GM12891 (cell line): ENCODE results near the gene DNAJC4.

Experiments used
- POLR2A ChIP-seq: IDR thresholded peaks from 2 replicates; pipeline ENCODE4 v1.6.1; 2011; ENCODE audit warnings: low read depth, low read length, control low read depth
- POLR2AphosphoS5 ChIP-seq: IDR thresholded peaks from 2 replicates; pipeline ENCODE4 v1.6.1; 2011; ENCODE audit warnings: low read depth, low read length, control low read depth
- SPI1 ChIP-seq: IDR thresholded peaks from 2 replicates; pipeline ENCODE4 v1.6.1; 2011; ENCODE audit warnings: low read depth, low read length, control low read depth
- TAF1 ChIP-seq: IDR thresholded peaks from 2 replicates; pipeline ENCODE4 v1.6.1; 2011; ENCODE audit warnings: low read depth, low read length, control low read depth

DNA sequence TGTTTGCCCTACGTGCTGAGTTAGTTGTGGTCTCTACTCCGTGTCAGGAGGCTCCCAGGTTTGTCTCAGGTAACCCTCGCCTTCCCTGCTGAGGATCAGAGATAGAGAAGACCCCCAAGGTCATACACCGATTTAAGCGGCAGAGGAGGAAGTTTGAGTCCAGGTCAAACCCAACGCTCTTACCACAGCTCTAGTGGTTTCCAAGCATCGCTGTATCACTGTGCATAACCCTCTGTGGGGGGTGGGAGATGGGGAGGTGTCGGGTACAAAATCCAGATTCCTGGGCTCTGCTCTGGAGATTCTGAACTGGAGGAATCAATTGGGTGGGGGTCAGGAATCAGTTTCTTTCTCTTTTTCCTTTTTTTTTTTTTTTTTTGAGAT is 627 bp downstream of the DNAJC4 start:
- no peak for TF ChIP-seq POLR2A
- TF ChIP-seq TAF1 = no peak
- no peak for TF ChIP-seq POLR2AphosphoS5
- no peak for TF ChIP-seq SPI1
